GM19035 (cell line): Measurements from ENCODE around the gene CLSTN3.
"Not testable (repeated sequence)": the region's sequence is repeated elsewhere in the genome, so short reads cannot be mapped to it uniquely, and the experiment has no call there.

Source experiments
- ATAC-seq: cut with Tn5 transposase; IDR thresholded peaks from one replicate; pipeline ENCODE4 v1.9.1; 2021; ENCODE audit not compliant: unreplicated experiment

Gene CLSTN3

DNA sequence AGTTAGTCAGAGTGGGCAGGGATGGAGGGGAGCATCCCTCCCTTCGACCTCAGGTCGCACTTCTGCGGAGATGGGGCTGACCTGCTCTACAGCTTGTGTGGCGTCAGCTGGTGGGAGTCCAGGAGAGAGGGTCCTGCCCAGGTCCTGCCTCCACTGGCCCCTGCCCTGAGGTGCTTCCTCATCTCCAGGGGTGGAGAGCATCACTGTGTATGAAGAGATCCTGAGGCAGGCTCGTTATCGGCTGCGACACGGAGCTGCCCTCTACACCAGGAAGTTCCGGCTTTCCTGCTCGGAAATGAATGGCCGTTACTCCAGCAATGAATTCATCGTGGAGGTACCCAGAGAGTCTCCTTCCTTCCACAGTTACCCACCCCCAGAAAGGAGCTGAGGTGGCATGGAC is 20.2 kb downstream of the CLSTN3 start:
- ATAC-seq = no peak

DNA sequence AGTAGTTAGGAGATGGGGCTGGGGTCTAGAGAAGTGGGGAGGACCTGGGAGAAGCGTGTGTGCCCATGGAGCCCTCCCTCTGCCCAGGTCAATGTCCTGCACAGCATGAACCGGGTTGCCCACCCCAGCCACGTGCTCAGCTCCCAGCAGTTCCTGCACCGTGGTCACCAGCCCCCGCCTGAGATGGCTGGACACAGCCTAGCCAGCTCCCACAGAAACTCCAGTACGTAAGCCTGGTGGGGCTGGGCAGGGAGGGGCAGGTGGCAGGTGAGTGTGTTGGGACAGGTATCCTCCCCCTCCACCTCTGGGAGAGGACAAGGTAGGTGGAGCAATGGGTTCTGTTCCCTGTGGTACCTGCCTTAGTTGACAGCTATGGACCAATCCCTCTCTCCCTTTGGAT is 20.7 kb downstream of the CLSTN3 start:
- ATAC-seq = no peak

- ATAC-seq = no peak
These were observed 21.4 kb downstream of the CLSTN3 start for GRCh38 chr12:7151532-7151931.

DNA sequence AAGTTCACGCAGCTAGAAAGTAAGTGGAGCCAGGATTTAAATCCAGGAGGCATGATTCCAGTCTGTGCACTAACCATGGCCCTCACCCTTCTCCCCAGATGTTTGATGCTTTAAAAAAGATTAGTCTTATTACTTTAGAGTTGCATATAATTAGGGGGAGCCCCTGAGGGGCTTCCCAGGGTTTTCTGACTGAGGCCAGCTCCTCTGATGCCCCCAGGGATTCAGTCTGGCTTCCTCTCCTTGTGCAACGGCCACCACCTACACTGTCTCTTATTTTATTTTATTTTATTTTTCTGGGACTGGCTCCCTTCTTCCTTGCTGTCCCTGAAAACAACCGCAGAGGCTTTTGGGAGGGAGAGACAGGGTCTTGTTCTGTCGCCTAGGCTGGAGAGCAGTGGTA is 22.6 kb downstream of the CLSTN3 start:
- no peak for ATAC-seq

- no peak for ATAC-seq
These were observed 23.9 kb downstream of the CLSTN3 start for GRCh38 chr12:7154042-7154441.

- ATAC-seq = no peak
These were observed 24.8 kb downstream of the CLSTN3 start for GRCh38 chr12:7154901-7155470.

DNA sequence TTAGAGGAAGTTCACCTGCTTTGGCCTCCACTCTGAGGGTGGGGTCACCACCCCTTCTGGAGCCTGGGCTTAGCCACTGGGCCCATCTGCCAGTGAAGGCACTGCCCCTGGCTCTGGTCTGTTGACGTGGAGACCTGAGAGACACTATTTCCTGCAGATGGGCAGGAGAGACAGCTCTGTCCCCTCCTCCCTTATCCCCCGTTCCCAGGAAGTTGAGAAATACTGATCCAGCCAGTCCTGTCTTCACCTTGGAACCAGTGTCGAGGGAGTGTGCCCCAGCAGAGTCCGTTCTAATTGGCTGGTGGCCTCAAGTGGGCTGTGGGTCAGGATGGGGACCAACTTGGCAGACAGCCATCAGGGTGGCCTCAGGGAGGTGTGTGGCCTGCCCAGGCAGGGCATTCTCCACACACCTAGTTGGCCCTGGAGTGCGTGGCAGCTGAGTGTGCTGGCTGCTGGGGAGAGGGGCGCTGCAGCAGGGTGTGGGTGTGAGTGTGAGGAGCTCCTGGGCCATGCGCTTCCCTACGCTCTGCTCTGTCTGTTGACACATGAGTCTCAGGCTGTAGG is 25.4 kb downstream of the CLSTN3 start:
- ATAC-seq = no peak

GRCh38 chr12:7156259-7157197 is 26.4 kb downstream of the CLSTN3 start:
- ATAC-seq = no peak

GRCh38 chr12:7157391-7157790 is 27.2 kb downstream of the CLSTN3 start:
- no peak for ATAC-seq

- no peak for ATAC-seq
These were observed 28.8 kb downstream of the CLSTN3 start for GRCh38 chr12:7158781-7159609.

DNA sequence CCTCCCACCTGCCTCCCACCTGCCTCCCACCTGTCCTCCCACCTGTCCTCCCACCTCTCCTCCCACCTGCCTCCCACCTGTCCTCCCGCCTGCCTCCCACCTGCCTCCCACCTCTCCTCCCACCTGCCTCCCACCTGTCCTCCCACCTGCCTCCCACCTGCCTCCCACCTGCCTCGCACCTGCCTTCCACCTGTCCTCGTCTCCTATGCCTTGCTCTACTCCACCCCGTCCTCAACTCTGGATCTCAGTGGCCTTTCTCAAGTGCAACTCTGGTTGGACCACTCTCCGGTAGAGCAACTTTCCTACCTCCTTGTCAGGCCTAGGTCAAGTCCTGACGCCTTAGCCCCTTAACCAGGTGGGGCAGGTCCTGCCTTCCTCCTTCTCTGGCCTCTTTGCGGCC is 30.0 kb downstream of the CLSTN3 start:
- no peak for ATAC-seq

DNA sequence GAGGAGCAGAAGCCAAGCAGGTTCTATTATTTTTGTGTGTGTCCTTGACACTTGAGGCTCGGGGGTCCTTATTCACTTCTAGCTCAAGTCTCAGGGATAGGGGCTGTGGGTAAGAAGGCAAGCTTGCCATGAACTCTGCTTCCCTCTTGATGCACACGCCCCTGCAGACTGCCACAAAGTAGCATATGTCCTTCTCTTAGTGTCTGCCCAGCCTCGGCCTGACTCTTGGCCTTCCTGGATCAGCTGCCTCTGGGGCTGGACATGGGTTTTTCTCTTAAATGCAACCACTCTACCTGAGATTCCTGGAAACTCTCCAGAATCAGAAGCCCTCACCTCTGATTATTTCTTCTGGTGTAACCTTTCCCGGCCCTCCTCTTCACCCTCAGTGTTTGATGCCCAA is 31.2 kb downstream of the CLSTN3 start:
- no peak for ATAC-seq

- no peak for ATAC-seq
These were observed 31.6 kb downstream of the CLSTN3 start for GRCh38 chr12:7161811-7162210.

GRCh38 chr12:7162691-7163114 is 32.5 kb downstream of the CLSTN3 start:
- ATAC-seq = no peak

- no peak for ATAC-seq
These were observed 39.8 kb downstream of the CLSTN3 start for GRCh38 chr12:7169951-7170350.

DNA sequence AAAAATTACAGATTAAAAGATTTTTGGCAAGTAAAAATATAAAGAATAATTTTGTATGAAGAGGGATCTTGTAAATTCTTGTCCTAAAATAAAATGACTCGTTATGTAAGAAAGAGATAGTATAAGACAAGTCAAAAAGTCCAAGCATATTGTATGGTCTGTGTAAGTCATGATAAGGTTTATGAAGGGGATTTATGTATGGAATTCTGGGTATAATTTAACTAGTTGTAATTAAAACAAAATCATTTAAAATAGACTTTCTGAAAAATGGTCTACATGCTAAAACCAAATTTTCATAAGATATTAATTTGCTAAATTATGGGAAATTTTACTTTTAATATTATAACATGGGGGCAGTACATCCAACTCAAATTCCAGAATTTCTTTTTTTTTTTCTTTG is 41.7 kb downstream of the CLSTN3 start:
- no peak for ATAC-seq

DNA sequence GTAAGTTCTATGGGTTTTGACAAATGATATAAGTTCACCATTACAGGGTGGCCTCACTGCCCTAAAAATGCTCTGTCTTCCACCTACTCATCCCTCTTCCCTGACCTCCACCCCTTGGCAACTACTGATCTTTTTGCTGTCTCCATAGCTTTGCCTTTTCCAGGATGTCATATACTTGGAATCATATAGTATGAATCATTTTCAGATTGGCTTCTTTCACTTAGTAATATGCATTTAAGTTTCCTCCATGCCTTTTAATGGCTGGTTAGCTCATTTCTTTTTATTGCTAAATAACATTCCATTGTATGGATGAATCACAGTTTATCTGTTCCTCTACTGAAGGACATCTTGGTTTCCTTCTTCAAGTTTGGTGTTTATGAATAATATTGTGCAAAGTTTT is 45.3 kb downstream of the CLSTN3 start:
- ATAC-seq = no peak

DNA sequence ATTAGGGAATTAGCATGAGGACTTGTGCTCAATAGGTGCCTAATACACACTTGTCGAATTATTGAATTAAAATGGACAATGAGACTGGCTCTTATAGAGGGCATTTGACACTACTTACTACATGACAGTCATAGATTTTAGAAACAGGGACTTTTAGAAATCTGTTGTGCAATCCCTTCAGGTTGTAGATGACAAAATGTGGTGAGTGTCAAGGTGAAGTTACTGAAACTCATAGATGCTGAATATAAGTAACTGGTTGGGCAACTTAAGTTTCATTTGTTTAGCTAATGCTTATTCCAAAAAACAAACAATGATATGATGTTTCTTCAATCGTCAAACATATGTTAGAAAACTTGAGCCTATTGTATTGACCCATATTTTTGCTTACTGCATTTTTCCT is 46.4 kb downstream of the CLSTN3 start:
- no peak for ATAC-seq

- ATAC-seq = no peak
These were observed 48.3 kb downstream of the CLSTN3 start for GRCh38 chr12:7178481-7178880.

DNA sequence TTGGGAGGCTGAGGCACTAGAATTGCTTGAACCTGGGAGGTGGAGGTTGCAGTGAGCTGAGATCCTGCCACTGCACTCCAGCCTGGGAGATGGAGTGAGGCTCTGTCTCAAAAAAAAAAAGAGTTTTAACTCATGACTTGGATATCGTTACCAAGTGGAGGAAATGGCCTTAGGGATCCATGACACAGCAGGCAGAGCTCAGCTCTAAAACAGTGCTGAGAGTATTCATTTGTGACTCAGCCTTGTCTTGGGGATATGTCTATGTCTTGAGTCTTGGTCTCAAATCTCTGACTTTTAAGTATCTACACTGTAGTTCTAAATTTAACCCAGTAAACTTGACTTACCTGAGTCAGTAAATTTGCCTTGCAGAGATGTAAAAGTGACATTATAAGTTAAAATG is 50.5 kb downstream of the CLSTN3 start:
- no peak for ATAC-seq

GRCh38 chr12:7186058-7186457 is 55.9 kb downstream of the CLSTN3 start:
- not testable (repeated sequence) for ATAC-seq
